Measurements from ENCODE around the gene XXYLT1. TPM values are rescaled to one million over a fixed set of nuclear protein-coding genes. Genes with fewer than 3 reads are reported as not detected.

XXYLT1 gene
- total RNA-seq, 3 donors from 2014 or later: 7.2 to 13.0 (median 10.8) TPM

GRCh38 chr3:195261925-195262324, 9.0 kb downstream of the XXYLT1 start:
- Histone ChIP-seq H3K4me1 (peaks cover 0 to 6% of the 10 kb centered on the region in 2 donors), H3K27ac (no peak overlapping the region), H3K27me3 (no peaks in the 10 kb centered on the region), H3K4me3 (no peak overlapping the region), H3K9me3 (no peaks in the 10 kb centered on the region), H3K36me3 (no peaks in the 10 kb centered on the region)
- DNase-seq (ENCODE audit: low spot score in 2 of 2): no peak
- TF ChIP-seq CTCF (IDR thresholded peaks at IDR 0.05) (no peak), POLR2A (IDR thresholded peaks at IDR 0.05) (no peak), POLR2AphosphoS5 (IDR thresholded peaks at IDR 0.05) (no peak)
- intact Hi-C loops (cut with DNase I; ENCODE audit: low total_unique reads): loop anchor here (5.0 kb wide), 1 partner anchor 590 kb away; the partner anchor contains the start of gene LSG1

GRCh38 chr3:195260280-195260905, 10.6 kb downstream of the XXYLT1 start:
- Histone ChIP-seq H3K27ac (peak overlapping the region; percentile 50 to 98), H3K36me3 (no peaks in the 10 kb centered on the region), H3K9me3 (no peaks in the 10 kb centered on the region), H3K4me1 (peaks cover 0 to 6% of the 10 kb centered on the region in 2 donors), H3K4me3 (peak overlapping the region; percentile 54 to 91 (median 68)), H3K27me3 (no peaks in the 10 kb centered on the region)
- TF ChIP-seq POLR2AphosphoS5 (IDR thresholded peaks at IDR 0.05) (no peak), CTCF (IDR thresholded peaks at IDR 0.05) (no peak), POLR2A (IDR thresholded peaks at IDR 0.05) (no peak)
- no peak for DNase-seq (ENCODE audit: low spot score in 2 of 2)
- intact Hi-C loops (cut with DNase I; ENCODE audit: low total_unique reads): loop anchor here (5.0 kb wide), 1 partner anchor 588 kb away; the partner anchor contains the start of gene LSG1

GRCh38 chr3:195259475-195260279, 11.3 kb downstream of the XXYLT1 start:
- DNase-seq (ENCODE audit: low spot score in 2 of 2): peak; percentile 79 to 81
- no peaks in the 10 kb centered on the region for H3K9me3 ChIP-seq
- H3K4me1 ChIP-seq: peaks cover 0 to 6% of the 10 kb centered on the region in 2 donors
- TF ChIP-seq POLR2AphosphoS5 (IDR thresholded peaks at IDR 0.05) (peak in 2 of 3 donors; percentile 52 to 66), CTCF (IDR thresholded peaks at IDR 0.05) (peak in 2 of 3 donors; percentile 21 to 100), POLR2A (IDR thresholded peaks at IDR 0.05) (no peak)
- H3K4me3 ChIP-seq: peak overlapping the region; percentile 54 to 91 (median 68)
- intact Hi-C loops (cut with DNase I; ENCODE audit: low total_unique reads): loop anchor here (5.0 kb wide), 1 partner anchor 587 kb away; the partner anchor contains the start of gene LSG1
- H3K27me3 ChIP-seq: no peaks in the 10 kb centered on the region
- H3K27ac ChIP-seq: peak overlapping the region; percentile 88 to 98
- H3K36me3 ChIP-seq: no peaks in the 10 kb centered on the region

GRCh38 chr3:195259154-195259474, 11.8 kb downstream of the XXYLT1 start:
- Histone ChIP-seq H3K4me3 (peak overlapping the region; percentile 54 to 91 (median 68)), H3K4me1 (peaks cover 0 to 6% of the 10 kb centered on the region in 2 donors), H3K27me3 (no peaks in the 10 kb centered on the region), H3K36me3 (no peaks in the 10 kb centered on the region), H3K27ac (peak overlapping the region; percentile 88 to 98), H3K9me3 (no peaks in the 10 kb centered on the region)
- intact Hi-C loops (cut with DNase I; ENCODE audit: low total_unique reads): no loop called here
- peak in 1 of 3 donors; percentile 14 for TF ChIP-seq POLR2AphosphoS5 (IDR thresholded peaks at IDR 0.05)
- TF ChIP-seq POLR2A (IDR thresholded peaks at IDR 0.05): no peak
- DNase-seq (ENCODE audit: low spot score in 2 of 2): no peak

GRCh38 chr3:195258449-195259153, 12.4 kb downstream of the XXYLT1 start:
- no peaks in the 10 kb centered on the region for H3K9me3 ChIP-seq
- H3K36me3 ChIP-seq: no peaks in the 10 kb centered on the region
- H3K27ac ChIP-seq: peak overlapping the region; percentile 88 to 98
- no peak for DNase-seq (ENCODE audit: low spot score in 2 of 2)
- TF ChIP-seq POLR2A (IDR thresholded peaks at IDR 0.05) (no peak), CTCF (IDR thresholded peaks at IDR 0.05) (no peak), POLR2AphosphoS5 (IDR thresholded peaks at IDR 0.05) (no peak)
- H3K27me3 ChIP-seq: no peaks in the 10 kb centered on the region
- H3K4me3 ChIP-seq: peak overlapping the region in 1 of 3 donors; percentile 91
- H3K4me1 ChIP-seq: peaks cover 0 to 6% of the 10 kb centered on the region in 2 donors
- intact Hi-C loops (cut with DNase I; ENCODE audit: low total_unique reads): no loop called here
